Erythroblast (primary cell): Measurements from ENCODE around the gene ATF5.

Source experiments
- GATA1 ChIP-seq: IDR thresholded peaks from 2 replicates; pipeline ENCODE4 v1.6.1; 2011; ENCODE audit warnings: low read depth, mild to moderate bottlenecking, control low read depth, low read length, moderate library complexity
- POLR2A ChIP-seq: IDR thresholded peaks from 2 replicates; pipeline ENCODE4 v1.6.1; 2011; ENCODE audit warnings: mild to moderate bottlenecking, low read length

GRCh38 chr19:49894879-49895565 is 34.0 kb upstream of the ATF5 start:
- TF ChIP-seq POLR2A (no peak), GATA1 (no peak)
